KOPT-K1 (cell line): ENCODE data around the gene KCTD13.
"Not testable (repeated sequence)": the region's sequence is repeated elsewhere in the genome, so short reads cannot be mapped to it uniquely, and the experiment has no call there.

ENCODE experiments used
- H3K27ac ChIP-seq: fragments of 200-600 bp; sonication (generic); 2 replicates; pipeline ENCODE4 v1.5.1; 2016; ENCODE audit warnings: antibody characterized with exemption, mild to moderate bottlenecking, low read depth, low read length; ENCODE audit not compliant: poor library complexity, severe bottlenecking
- H3K36me3 ChIP-seq: fragments of 200-600 bp; sonication (generic); 2 replicates; pipeline ENCODE4 v1.5.1; 2017; ENCODE audit warnings: antibody characterized with exemption, mild to moderate bottlenecking, low read length, moderate library complexity; ENCODE audit not compliant: insufficient read depth
- H3K9me3 ChIP-seq: fragments of 200-600 bp; sonication (generic); 2 replicates; pipeline ENCODE4 v1.5.1; 2017; ENCODE audit warnings: antibody characterized with exemption, low read length, mild to moderate bottlenecking; ENCODE audit not compliant: insufficient read depth, poor library complexity, severe bottlenecking

KCTD13 gene

DNA sequence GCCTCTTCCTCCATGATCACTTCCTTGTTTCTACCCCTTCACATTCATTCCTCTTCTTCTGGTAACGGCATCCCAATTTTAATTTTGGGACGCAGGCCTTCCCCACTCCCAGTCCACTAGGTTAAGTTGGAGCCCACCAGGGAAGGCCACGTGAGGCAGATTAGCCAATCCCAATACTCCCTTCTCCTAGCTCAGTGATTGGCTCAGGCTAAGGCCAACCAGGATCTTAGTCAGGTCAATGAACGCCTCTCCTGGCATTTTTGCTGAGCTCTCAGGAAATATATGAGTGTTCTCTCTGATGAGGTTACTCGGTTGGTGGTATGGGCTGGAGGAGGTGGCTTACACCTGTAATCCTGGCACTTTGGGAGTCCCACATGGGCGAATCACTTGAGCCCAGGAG, 42.0 kb downstream of the KCTD13 start:
- Histone ChIP-seq H3K36me3 (no peaks in the 10 kb centered on the region), H3K9me3 (no peaks in the 10 kb centered on the region), H3K27ac (no peak overlapping the region)

- H3K36me3 ChIP-seq, result no peaks in the 10 kb centered on the region
- no peaks in the 10 kb centered on the region for H3K9me3 ChIP-seq
- H3K27ac ChIP-seq, result no peak overlapping the region
These were observed 45.0 kb downstream of the KCTD13 start for GRCh38 chr16:29881050-29881449.

GRCh38 chr16:29878172-29878571, 47.9 kb downstream of the KCTD13 start:
- no peak overlapping the region for H3K27ac ChIP-seq
- H3K36me3 ChIP-seq, result no peaks in the 10 kb centered on the region
- no peaks in the 10 kb centered on the region for H3K9me3 ChIP-seq

DNA sequence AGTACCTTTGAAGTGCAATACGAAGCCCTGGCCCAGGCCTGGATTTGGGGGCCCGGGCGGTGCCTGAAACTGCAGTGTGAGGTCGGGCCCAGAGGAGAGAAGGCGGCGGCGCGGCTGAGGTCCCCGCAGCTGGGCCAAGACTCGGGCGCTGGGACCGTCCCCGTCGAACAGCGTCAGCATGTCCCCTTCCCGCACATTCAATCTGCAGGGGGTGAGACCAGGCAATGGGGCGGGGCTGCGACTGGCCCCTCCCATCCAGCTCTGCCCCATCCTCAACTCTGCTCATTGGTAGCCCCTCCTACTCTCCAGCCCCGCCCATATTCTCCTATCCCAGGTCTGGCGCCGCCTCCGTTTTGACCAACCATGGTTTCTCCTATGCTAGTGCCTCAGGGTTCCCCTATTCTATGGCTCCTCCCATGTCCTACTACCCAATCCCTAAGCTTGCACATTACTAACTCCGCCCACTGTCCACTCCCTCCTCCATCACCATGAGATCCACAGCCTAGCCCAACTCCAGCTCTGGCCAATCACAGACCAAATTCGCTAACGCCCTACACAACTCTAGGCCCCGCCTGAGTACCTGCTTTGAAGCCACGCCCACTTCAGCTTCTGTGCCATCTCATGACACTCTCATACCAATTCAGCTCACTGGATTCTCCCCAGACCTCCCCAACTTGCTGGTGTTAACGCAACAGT, 48.6 kb downstream of the KCTD13 start:
- Histone ChIP-seq H3K36me3 (no peaks in the 10 kb centered on the region), H3K27ac (no peak overlapping the region), H3K9me3 (no peaks in the 10 kb centered on the region)

DNA sequence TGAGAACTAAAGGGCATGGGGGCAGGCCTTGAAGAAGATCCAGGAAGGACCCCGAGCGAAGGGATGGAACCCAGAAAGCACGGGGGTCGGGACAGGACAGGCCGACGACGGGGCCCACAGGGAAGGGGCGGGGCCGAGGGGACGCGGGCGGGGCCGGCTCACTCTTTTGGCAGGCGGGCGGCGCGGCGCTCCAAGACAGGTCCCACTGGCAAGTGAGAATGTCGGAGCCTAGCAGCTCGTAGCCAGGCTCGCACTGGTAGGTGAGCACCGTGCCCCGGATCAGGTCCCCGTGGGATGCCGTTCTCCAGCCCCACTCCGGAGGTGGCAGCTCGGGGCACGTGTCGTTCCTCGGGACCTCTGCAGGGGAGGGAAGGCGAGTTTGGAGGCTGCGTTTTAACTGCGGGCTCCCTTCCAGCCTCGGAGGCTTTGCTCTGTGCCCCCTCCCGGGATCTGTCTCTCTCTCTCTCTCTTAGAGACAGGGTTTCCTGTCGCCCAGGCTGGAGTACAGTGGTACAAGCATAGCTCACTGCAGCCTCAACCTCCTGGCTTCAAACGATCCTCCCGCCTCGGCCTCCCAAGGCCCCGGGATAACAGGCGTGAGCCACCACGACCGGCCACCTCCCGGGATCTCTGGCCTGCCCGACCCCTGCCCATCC, 49.3 kb downstream of the KCTD13 start:
- no peaks in the 10 kb centered on the region for H3K36me3 ChIP-seq
- H3K27ac ChIP-seq, result no peak overlapping the region
- no peaks in the 10 kb centered on the region for H3K9me3 ChIP-seq

GRCh38 chr16:29876217-29876593, 49.8 kb downstream of the KCTD13 start:
- Histone ChIP-seq H3K27ac (no peak overlapping the region), H3K9me3 (no peaks in the 10 kb centered on the region), H3K36me3 (no peaks in the 10 kb centered on the region)

GRCh38 chr16:29875206-29875605, 50.8 kb downstream of the KCTD13 start:
- Histone ChIP-seq H3K9me3 (no peaks in the 10 kb centered on the region), H3K27ac (no peak overlapping the region), H3K36me3 (no peaks in the 10 kb centered on the region)

DNA sequence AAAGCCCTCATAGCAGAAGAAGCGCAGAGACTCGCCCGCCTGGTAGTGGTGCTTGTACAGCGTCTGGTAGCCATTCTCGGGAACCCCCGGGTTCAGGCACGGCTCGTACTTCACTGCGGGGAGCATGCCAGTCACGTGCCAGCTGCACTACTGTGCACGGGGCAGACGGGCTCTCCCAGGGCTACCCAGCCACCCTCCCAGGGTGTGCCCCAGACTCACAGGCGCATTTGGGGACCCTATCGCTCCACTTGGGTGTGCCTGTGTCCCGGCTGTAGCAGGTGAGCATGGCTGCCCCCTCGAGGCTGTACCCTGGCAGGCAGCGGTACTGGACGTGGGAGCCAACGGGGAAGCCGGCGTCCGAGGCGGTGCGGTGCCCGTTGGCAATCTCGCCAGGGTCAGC, 52.7 kb downstream of the KCTD13 start:
- Histone ChIP-seq H3K36me3 (no peaks in the 10 kb centered on the region), H3K27ac (no peak overlapping the region), H3K9me3 (no peaks in the 10 kb centered on the region)

DNA sequence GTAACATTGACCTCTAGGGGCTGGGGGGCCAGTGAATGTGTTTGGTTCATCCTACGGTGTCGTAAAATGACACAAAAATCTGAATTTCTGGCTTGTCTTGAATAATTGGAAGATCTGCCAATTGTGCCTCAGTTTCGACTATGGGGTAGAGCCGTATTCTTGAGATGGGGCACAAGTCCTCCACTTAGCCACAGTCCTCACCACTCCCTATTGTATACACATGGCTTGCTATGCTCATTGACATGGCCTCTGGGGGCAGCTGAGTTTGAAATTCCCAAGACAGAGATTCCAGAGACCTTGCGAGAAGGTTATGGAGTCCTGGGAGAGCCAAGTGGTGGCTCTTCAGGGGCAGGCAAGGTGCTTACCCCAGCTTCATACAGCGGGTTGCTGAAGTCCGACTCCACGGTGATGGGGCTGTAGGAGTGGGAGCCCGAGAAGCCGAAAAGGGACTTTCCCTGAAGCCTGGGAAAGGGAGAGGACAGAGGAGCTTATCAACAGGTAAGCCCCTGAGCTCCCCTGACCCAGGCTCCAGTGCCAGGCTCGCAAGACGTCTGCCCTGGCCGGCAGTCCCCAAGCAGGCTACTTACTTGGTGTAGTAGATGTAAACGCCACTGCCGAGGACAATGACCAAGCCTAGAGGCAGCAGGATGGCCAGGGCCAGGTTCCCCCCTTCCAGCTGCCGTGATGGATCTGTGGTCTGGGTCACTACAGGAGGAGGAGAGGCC, 54.0 kb downstream of the KCTD13 start:
- no peaks in the 10 kb centered on the region for H3K9me3 ChIP-seq
- H3K36me3 ChIP-seq, result no peaks in the 10 kb centered on the region
- no peak overlapping the region for H3K27ac ChIP-seq

GRCh38 chr16:29869067-29869466, 57.0 kb downstream of the KCTD13 start:
- H3K27ac ChIP-seq, H3K36me3 ChIP-seq, H3K9me3 ChIP-seq: not testable (repeated sequence)

DNA sequence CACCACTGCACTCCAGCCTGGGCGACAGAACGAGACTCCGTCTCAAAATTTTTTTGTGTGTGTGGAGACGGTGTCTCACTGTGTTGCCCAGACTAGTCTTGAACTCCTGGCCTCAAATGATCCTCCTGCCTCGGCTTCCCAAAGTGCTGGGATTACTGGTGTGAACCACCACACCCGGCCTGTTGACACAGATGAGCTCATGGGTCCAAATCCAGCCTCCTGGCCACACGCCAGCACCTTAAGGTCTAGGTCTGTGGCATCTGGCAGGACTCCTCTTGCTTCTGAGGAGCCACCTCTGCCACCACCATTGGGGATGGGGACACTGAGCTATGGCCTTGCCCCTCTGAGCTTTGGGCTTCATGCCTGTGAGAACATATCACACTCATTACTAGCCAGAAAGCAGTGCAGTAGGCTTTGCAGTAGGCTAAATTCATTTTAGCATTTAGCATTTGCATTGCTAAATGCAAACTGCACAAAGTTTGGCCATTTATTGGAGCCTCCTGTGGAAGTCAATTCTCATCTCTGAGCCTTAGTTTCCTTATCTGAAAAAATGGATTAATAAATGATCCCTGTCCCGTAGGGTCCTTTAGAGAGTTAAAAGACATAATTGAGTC, 57.5 kb downstream of the KCTD13 start:
- Histone ChIP-seq H3K36me3 (no peaks in the 10 kb centered on the region), H3K27ac (no peak overlapping the region), H3K9me3 (no peaks in the 10 kb centered on the region)

DNA sequence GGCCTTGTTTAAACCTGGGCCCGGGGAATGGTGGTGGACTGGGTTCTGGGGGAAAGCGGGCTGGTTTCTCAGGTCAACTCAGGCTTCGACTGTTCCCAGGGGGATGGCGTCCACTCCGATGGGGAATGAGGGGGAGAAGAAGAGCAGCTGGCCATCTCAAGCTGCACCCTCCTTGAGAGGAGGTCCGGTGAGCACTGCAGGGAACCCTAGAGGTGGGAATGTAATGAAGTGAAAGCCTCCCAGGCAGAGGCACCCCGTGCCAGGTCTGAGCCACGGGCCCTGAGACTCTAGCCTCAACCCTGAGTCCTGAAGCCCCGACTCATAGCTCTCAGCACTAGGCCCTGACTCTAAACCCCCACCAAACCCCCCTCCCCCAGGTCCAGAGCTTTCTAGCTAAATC, 61.8 kb downstream of the KCTD13 start:
- Histone ChIP-seq H3K36me3 (peaks cover 21% of the 10 kb centered on the region), H3K27ac (no peak overlapping the region), H3K9me3 (no peaks in the 10 kb centered on the region)

GRCh38 chr16:29863669-29863984, 62.4 kb downstream of the KCTD13 start:
- H3K36me3 ChIP-seq, result peaks cover 27% of the 10 kb centered on the region
- no peaks in the 10 kb centered on the region for H3K9me3 ChIP-seq
- H3K27ac ChIP-seq, result peak overlapping the region; percentile 94

GRCh38 chr16:29862884-29863668, 63.0 kb downstream of the KCTD13 start, which contains the start of gene CDIPT:
CDIPT (minus strand) TSS chr16:29863226; CDS start chr16:29862857, 369 bp downstream.
- Histone ChIP-seq H3K27ac (peak within 1 kb of the TSS; percentile 94), H3K36me3 (peaks cover 33% of the 10 kb centered on the region), H3K9me3 (no peaks in the 10 kb centered on the region)
